Activated effector memory CD4-positive, alpha-beta T cell treated with Interleukin-2 at 50 U/mL for 16 hours (primary cell): ENCODE measurements around the gene NGLY1.

Source experiments
- DNase-seq: peaks from one replicate; pipeline ENCODE4 v3.0.0-alpha.2; 2020

The NGLY1 gene

GRCh38 chr3:25782938-25783660, at the start of gene NGLY1:
Gene NGLY1, minus strand, starts transcription at chr3:25783443. Its CDS starts 53 bp downstream, at chr3:25783390.
- peak; percentile 81 for DNase-seq

DNA sequence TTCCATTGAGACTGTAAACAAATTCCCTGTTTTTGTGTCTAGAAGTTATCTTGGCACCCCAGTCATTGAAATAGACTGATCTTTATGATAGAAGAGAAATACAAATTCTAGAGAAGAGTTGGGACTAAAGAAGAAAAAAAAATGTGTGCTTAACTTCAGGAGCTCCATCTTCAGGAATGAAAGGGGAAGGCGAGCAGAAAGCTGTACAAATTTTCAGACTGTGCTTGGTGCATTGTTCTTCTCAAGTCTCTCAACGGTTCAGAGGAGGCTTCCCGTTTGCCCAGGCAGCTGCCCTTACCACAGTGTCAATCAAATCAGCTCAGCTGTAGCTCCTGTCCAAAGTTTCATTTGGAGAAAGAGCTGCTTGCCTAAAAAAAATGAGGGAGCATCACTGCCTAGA, 48.3 kb upstream of the NGLY1 start:
- DNase-seq: no peak

GRCh38 chr3:25830373-25831280, 47.4 kb upstream of the NGLY1 start:
- no peak for DNase-seq

DNA sequence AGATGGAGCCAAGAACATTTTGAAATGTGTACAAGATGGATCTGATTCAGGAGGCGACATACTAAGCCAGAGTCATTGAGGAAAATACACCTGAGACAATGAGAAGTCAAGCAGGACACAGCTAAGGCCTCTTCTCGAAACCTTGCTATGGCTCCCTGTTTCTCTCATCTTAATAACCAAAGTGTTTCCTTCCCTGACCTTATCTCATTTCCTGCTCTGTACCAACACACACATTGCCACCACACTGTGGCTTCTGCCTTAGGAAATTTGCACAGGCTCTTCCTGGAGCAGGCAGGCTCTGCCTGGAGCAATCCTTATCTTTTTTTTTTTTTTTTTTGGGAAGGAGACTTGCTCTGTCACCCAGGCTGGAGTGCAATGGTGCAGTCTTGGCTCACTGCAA, 43.3 kb upstream of the NGLY1 start:
- DNase-seq: no peak

- no peak for DNase-seq
These were observed 40.1 kb upstream of the NGLY1 start for GRCh38 chr3:25823314-25823713.

- DNase-seq: no peak
These were observed 38.7 kb upstream of the NGLY1 start for GRCh38 chr3:25821746-25822573.

DNA sequence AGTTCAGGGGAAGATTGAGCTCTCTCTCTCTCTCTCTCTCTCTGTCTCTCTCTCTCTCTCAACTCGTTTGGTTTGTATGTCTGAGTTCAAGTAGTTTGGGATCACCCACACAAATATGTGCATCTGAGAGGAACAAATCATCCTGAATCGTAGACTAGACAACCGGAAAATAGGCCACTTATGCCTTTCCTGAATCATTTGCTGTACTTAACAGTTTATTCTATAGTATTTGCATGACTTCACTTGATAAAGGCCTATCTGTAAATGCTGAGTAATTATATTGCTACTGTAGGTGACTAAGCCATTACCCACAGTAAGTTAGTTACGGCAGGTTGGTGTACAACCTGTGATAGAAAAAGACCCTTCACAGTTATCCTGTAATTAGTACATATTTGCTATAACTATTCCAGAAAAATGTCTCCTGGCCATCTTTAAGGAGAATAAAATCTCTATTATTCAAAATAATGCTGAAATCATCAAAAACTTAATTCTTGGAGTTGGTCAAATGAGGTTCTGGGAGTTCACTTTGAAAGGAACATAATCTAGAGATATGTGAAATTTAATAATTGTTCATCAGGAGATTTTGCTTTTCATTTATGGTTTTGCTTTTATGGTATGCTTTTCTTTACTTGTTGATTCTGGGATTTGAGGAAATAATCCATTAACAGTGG, 37.7 kb upstream of the NGLY1 start:
- DNase-seq: no peak

DNA sequence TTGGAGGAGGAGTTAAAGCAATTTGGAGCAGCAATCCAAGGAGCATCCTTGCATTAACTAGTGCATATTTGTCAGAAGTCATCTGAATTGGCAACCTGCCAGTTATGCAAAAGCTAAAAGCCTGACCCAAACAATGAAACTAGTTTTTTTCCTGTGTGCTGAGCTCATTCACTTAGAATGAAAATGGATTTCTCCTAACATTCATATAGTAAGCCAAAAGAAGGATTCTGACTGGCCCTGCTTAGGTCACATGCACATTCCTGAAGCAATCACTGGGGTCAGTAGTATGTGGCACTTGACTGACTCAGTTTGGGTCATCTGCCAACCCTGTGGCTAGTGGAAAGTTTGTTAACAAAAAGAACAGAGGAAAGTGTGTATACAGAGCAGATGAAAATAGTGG, 37.1 kb upstream of the NGLY1 start:
- no peak for DNase-seq

DNA sequence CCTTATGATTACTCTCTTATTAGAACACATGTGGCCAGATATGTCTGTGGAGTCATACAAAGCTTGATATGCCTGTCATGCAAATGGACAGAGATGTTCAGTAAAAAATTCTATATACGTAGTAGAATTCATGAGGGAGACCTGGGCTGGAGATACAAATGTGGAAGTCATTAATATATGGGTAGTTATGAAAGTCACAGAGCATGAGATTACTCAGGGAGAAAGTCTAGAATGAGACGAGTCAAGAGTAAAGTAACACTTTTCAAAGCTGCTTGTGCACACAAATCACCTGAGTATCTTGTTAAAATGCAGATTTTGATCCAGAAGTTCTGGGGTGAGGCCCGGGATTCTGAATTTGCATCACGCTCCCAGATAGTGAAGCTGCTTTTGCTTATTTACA, 35.1 kb upstream of the NGLY1 start:
- no peak for DNase-seq

DNA sequence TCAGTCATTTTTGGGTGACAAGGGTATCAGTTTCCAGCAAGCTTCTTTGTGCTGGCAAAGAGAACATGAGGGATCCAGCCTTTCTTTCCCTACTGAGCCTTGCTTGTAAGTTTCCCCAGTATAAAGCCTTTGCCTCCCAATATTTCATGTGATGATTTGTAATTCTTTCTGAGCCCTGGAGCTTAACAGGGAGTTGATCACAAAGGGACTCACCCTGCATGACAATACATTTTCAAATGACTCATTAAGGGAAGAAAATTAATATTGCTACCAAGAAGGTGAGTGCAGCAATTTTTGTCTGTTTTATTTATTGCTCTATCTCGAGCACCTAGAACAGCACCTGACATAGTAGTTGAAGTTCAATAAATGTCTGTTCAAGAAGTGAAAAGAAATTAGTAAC, 34.4 kb upstream of the NGLY1 start:
- DNase-seq: no peak

GRCh38 chr3:25817107-25817506, 33.9 kb upstream of the NGLY1 start:
- DNase-seq: no peak

- no peak for DNase-seq
These were observed 29.4 kb upstream of the NGLY1 start for GRCh38 chr3:25812644-25813043.

- DNase-seq: no peak
These were observed 21.4 kb upstream of the NGLY1 start for GRCh38 chr3:25804676-25805075.

- DNase-seq: no peak
These were observed 20.6 kb upstream of the NGLY1 start for GRCh38 chr3:25803833-25804232.

DNA sequence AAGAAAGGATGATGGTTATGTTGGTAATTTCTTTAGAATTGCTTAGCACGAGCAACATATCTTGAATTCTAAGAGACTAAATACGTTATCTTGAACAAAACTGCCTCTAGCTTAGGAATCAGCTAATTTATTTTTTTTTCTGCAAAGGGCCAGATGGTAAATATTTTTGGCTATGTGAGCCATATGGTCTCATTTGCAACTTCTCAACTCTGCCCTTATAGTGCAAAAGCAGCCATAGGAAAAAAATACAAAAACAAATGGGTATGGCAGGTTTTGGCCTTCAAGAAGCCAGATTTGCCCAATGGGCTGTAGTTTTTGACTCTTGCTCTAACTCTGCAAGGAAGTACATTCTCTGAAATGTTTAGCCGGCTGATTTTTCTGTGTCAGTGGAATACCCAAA, 18.5 kb upstream of the NGLY1 start:
- DNase-seq: no peak

DNA sequence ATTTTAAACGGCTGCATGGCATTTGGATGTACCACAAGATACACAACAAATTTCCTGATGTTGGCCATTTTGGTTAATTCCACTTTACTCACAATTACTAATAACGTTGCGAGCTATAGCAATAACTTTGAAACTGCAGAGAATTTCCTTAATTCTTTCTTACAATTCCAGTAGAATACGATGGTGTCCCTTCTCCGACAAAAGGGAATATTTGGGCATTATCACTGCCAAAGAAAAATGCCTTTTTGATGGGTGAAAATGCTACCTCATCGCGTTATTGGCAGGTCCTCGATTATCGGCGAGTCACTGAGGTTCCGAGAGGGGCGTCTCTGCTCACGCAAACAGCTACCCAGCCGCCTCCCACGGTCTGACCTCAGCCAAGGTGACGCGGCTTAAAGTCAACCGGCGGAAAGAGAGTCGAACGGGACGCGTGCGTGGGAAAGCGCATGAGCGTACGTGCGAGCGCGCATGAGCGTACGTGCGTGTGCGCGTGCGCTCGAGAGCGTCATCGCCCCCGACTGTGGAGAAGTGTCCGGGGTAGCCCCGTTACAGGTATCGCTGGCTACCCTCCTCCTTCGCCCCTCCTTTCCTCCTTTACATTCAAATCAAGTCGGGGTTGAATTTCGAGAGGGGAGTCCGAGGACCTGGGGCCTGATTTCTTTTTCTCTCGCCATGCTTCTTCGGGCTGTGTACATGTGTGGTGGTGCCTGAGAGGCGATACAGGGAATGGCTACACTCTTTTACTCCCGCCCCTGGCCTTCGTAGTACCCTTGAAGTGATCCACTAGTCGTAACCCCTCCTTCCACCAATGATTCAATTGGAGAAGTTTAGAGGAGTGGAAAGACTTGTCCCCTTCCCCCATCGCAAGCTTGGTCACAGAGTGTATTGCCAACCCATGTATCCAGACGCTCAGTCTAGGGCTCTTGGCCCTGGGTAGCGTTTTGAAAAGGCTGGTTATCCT, 6.6 kb upstream of the NGLY1 start, which contains the start of gene OXSM:
Gene OXSM, plus strand, starts transcription at position 495 of the 961 bp plus-strand sequence. CDS start 931 bp downstream, outside the sequence.
- DNase-seq: peak; percentile 82

- no peak for DNase-seq
These were observed 6.0 kb upstream of the NGLY1 start for GRCh38 chr3:25789209-25789595.

GRCh38 chr3:25787689-25788088, 4.4 kb upstream of the NGLY1 start:
- DNase-seq: no peak

DNA sequence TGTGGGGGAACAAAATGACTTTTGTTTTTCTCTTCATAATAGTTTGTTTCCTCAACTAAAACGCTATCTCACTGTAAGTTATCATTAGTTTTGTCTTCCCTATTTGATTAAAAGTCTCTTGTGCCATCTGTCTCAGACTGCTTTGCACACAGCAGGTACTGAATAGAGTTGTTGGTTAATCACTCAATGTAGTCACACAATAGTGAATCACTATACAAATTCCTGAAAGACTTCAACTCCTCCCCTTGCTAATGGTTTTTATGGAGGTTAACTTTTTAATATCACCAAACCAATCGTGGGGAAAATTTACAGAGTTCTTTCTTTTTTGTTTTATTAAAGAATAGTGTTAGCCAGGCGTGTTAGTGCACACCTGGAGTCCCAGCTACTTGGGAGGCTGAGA, 2.6 kb upstream of the NGLY1 start:
- no peak for DNase-seq

- DNase-seq: no peak
These were observed 1.7 kb upstream of the NGLY1 start for GRCh38 chr3:25784971-25785370.
